ENCODE results near the gene MYCN.
"Not testable (repeated sequence)": the region's sequence is repeated elsewhere in the genome, so short reads cannot be mapped to it uniquely, and the experiment has no call there.

Gene MYCN

DNA sequence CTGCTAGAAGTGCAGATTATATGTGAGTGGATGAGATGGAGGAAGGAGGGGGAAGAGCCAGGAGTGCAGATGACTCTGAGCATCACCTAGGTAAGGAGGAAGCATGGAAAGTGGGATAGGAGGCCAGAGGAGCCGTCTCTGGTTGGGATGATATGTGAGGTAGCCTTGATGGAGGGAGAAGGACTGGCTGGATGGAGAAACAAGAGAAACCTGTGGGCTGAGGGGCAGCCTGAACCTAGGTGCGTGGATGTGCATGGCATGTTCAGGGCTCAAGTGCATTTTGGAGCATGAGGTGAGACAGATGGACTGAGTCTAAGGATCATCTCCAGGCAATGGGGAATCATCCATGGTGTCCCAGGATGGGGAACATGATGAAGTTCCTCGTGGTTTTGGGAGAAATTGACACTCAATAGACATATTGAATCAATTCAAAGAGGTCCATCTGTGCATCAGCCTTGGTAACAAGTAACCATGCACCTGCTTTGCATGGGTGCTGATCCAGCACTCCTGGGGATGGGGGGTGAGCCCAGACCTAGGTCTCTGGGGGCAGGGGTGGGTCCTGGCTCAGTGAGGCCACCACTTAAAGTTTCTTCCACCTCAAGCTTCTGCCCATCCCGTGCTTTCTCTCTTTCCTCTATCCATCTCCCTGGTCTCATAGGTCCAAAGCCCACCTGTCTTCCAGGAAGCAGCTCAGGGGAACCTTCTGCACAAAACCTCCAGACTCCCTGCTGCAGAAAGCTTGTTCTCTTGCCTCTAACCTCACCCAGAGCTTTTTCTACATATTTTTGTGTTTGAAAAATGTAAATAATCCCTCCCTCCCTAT lies 19.2 kb downstream of the MYCN start:
- DNase-seq (ENCODE audit: low read depth), result no peak

DNA sequence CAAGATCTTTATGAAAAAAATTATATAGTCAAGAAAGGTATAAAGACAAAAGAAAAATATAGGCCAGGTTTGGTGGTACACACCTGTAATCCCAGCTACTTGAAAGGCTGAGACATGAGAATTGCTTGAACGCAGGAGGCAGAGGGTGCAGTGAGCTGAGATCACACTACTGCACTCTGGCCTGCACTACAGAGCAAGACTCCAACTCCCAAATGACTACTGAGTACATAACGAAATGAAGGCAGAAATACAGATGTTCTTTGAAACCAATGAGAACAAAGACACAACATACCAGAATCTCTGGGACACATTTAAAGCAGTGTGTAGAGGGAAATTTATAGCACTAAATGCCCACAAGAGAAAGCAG lies 19.8 kb downstream of the MYCN start:
- not testable (repeated sequence) for DNase-seq (ENCODE audit: low read depth)

DNA sequence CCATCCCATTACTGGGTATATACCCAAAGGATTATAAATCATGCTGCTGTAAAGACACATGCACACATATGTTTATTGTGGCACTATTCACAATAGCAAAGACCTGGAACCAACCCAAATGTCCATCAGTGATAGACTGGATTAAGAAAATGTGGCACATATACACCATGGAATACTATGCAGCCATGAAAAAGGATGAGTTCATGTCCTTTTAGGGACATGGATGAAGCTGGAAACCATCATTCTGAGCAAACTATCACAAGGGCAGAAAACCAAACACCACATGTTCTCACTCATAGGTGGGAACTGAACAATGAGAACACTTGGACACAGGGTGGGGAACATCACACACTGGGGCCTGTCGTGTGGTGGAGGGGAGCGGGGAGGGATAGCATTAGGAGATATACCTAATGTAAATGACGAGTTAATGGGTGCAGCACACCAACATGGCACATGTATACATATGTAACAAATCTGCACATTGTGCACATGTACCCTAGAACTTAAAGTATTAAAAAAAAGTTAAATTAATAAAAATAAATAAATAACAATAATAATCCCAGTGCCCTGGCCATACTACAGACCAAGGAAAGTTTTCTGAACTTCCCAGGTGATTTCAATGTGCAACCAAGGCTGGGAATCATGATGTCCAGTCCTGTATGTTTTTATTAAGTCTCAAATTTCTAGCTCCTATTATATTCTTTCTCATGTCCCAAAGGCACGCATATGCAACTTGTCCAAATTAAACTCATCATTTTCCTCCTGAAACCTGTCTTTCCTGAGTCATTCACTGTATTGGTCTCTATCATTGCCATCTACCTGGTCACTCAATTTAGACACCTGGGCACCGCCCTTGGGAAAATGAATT lies 23.0 kb downstream of the MYCN start:
- DNase-seq (ENCODE audit: low read depth), result not testable (repeated sequence)

DNA sequence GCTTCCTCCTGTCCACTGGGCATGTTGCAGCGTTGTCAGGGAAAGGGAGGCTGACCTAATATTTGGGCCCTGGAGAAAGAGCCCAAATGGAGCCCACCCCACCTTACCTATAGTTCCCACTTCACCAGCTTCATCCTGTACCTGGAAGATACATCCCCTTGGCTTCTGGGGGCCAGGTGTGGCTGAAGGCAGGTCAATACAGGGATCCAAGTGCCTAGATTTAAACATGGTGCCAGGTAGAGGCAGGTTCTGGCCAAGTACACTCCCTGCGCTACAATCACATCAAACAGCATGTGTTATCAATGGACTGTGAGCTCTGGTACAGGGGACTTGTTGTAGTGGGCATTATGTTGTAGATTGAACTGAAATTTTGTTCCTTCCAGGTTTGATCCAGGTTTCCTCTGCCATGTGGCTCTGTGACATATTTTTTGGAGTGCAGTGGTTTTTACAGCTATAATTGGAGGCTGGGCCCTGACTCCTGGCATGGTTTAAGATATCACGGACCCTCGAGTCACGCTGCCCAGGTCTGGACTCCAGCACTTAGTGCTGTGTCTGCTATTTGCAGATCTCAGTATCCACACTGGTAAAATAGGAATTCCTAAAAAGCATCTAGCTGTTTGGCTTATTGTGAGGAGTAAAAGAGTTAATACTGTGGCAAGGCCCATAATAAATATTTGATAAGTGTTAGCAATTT lies 23.8 kb downstream of the MYCN start:
- no peak for DNase-seq (ENCODE audit: low read depth)

DNA sequence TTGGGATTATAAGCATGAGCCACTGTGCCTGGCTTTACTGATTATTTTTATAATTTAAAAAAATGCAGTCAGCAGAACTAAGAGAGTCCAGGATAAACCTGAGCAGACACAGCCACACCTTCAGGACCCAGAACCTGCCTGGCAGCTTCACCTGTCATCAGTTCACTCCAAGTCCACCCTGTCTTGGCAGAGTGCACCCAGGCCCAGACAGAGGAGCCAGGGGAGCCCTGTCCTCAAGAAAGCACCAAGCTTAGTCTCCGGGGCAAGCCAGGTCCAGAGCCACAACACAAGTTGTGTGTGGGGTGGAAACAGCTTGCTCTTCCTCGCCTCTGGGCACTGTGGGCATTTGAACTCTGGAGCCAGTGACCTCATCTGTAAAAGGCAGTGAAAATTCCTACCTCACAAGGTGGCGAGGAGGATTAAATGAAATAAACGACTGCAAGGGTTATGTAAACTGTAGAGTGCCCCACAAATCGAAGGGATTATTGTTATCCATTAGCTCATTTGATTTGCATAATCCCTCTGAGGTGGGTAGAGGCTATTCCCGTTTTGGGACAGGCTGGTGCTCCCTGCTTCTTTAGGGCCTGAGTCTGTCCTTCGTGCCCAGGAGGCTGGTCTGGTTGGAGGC lies 24.7 kb downstream of the MYCN start:
- no peak for DNase-seq (ENCODE audit: low read depth)

DNA sequence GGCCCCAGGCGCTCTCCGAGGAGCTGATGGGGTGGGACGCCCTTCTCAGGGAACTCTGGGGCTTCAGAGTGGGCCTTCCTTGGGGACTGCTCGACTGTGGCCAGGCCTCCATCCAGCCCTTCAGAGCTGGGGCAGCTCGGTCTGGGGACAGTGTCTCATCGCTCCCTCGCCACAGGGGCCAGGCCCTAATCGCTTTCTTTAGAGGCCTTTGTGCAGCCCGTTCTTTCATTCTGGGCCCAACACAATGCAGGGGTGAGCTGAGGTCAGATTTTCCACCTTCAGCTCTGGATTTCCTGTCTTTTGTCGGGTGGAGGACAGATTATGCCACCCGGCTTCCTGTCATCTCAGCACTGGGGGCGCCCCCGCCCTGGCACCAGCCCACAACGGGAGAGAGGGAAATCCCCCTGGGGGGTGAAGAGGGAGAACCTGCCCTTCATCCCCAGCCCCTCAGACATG lies 25.2 kb downstream of the MYCN start:
- DNase-seq (ENCODE audit: low read depth), result peak; percentile 18

DNA sequence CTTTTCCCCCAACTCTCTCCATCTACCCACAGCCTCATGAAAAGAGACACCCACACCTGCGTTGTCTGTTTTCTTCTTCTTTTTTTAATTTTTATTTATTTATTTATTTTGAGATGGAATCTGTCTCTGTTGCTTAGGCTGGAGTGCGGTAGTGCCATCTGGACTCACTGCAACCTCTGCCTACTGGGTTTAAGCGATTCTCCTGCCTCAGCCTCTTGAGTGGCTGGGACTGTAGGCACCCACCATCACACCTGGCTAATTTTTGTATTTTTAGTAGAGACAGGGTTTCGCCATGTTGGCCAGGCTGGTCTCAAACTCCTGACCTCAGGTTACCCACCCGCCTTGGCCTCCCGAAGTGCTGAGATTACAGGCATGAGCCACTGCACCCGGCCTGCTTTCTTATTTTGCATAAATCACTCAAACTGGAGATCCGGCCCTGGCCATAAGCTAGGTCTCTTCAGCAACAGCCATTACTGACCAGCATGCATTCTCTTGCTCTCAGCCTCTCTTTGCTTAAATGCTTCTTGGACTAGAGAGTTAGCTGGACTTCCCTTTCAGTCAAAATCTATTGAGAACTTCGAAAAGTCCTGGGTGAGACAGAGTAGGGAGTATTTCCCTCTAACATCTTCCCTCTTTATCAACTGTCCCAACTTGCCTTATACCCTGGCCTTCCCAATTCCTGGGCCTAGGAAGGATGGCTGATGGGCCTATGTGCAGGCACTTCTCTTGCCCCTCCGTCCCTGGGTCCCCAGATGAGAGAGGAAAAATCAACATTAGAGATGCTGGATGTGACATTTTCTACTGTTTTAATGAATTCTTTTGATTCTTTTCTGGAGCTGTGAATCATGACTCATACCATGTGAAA lies 27.3 kb downstream of the MYCN start:
- no peak for DNase-seq (ENCODE audit: low read depth)

DNA sequence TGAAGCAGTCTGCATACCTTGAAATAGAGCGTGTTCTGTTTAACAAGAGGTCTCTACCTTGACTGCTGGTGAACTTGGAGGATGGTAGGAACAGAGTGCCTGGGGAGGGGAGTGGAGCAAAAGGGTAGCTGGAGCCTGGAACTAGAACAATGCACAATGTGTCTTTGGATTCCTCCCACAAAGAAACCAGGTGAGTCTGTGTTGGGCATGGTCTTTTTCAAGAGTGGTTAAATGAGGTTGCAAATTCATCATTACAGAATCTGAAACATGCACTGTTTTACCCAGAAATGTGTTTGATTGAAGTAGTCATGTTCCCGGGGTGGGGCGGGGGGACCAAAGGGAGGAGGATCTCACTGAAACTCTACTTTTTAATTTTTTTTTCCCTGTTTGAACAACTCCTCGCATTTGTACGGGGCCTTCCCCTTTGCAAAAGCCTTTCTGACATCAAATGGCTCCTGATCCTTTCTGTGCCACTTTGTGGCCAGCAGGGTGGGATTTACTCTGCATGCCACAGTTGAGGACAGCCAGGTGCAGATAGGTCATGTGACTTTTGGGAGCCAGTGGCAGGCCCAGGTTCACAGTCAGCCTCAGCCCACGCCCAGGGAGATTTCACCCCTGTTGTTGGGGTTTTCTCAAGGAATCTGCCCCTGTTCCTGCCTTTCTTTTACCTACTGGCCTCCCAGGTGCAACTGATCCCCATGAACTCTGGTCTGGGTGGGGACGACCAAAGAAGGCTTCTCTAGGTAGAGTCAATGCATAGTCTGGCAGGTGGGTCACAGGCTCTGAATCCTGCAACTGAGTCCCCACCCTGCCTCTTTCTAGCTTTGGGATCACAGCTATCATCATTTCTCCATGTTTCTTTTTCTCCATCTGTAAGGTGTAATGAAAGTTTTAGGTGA lies 28.2 kb downstream of the MYCN start:
- DNase-seq (ENCODE audit: low read depth), result no peak

DNA sequence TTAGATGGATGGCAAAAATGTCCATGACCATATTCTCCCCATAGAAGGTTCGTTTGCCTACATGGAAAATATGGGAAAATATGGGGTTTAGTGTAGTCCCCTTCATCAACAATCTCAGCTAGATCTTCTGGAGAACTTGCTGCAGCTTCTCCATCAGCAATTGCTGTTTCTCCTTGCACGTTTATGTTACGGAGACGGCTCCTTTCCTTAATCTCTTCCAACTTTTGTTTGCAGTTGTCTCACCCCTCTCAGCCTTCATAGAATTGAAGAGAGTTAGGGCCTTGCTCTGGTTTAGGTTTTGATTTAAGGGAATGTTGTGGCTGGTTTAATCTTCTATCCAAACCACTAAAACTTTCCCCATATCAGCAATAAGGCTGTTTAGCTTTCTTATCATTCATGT lies 28.9 kb downstream of the MYCN start:
- no peak for DNase-seq (ENCODE audit: low read depth)

DNA sequence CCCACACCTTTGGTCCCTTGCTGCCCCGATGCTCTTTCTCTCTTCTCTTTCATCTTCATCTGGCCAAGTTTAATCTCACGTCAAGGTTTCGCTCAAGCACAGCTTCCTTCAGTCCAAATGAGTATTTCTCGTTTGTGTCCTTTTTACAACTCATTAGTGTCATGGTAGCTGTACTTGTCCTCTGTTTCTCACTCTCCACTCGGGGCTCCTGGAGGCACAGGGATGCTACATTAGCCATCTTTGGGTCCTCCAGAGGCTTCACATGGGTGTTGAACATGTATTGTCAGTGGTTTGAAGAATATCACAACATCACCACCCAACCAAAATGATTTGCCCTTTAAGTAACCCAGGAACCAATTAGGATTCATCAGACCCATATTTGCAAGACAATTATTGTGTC lies 30.4 kb downstream of the MYCN start:
- no peak for DNase-seq (ENCODE audit: low read depth)

DNA sequence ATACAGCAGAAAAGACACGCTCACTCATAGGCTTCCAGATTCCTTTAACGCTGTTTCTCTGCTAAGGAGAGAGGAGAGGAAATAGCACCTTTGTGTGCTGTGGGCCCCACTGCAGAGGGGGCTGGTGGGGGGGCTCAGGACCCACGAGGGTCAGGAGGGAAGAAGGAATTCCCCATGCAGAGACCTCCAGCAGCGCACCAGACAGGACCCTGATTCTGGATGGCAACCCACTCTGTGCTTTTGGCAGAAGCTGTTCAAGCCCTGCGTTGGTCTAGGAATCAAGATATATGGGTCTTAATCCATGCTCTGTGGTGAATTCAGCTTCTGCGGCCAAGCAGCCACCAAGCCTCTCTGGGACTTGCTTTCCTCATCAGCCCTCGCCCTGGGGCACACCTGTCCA lies 31.0 kb downstream of the MYCN start:
- DNase-seq (ENCODE audit: low read depth), result no peak

DNA sequence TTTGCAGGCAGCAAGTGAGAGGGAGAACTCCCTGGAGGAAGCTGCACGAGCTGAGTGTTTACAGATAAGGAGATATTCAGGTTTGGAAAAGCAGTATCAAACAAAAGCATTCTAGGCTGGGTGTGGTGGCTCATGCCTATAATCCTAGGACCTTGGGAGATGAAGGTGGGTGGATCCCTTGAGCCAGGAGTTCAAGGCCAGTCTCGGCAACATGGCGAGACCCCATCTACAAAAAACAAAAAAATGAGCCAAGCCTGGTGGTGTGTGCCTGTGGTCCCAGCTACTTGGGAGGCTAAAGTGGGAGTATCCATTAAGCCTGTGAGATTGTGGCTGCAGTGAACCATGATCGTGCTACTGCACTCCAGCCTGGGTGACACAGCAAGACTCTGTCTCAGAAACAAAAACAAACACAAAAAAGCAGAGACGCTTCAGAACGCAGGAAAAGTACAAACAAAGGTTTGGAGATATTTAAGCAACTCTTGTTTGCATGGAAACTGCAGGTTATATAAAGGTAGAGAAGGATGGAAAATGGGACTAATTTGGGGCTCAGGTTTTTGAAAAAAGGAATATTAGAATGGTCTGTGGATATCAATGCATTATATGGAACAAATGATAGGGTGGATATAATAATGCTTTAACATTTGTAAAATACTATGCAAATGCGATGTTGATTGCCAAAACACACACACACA lies 31.6 kb downstream of the MYCN start:
- no peak for DNase-seq (ENCODE audit: low read depth)

DNA sequence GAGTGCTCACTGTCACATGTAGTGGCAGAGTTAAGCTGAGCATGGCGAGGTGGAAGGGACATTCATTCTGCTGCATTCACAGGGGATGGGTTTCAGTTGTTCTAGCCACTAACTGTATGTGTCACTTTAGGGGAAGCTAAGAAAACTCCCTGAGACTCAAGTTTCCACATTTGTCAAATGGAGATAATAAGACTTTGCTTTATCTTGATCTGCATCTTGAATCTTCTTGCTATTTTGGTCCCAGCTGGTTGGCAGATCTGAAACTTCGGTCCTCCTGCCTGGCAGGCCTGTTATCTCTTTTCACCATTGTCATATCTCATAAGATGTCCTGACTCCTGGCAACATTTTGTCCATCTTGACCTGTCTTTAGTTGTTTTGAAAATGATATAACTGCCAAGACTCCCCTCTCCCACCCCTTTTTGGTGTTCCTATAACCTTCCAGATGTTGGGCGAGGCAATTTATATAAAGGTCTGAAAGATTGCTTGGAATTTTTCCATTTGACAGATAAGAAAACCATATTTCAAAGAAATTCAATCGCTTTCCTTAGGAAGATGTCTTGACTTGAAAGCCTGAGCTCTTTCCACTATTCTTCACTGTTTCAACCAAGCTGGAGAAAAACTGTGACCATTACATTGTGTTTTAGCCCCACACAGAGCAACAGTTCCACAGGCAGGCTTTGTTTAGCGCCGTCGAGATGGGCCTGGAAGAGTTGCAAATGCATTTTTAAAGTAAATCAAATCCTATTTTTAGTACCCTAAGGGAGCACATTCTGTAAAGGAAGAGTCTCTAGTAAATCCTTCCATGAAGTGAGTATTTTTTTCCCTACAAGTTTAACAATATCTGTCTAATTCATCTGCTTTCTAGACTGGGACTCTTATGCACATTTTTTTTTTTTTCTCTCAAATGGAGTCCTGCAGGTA lies 33.4 kb downstream of the MYCN start:
- no peak for DNase-seq (ENCODE audit: low read depth)

DNA sequence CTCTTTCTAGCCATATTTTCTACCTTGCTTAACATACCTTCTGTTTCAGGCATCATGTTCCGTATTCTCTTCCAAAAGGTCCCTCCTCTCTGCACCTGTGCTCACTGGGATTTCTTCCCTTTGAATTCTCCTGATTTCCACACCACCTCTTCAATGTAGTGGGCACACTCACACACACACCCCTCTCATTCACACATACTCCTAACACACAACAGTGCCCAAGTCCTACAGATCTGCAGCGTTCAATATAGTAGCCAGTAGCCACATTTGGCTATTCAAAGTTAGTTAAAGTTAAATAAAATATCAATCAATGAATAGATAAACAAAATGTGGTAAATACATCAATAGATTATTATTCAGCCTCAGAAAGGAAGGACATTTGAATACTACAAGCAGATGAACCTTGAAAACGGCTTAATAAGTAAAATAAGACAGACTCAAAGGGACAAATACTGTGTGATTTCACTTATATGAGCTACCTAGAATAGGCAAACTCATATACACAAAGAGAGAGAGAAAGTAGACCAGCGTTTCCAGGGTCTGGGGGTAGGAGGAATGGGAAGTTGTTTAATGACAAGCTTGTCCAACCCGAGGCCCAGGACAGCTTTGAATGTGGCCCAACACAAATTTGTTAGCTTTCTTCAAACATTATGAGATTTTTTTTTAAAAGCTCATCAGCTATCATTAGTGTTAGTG lies 34.4 kb downstream of the MYCN start:
- DNase-seq (ENCODE audit: low read depth), result no peak

DNA sequence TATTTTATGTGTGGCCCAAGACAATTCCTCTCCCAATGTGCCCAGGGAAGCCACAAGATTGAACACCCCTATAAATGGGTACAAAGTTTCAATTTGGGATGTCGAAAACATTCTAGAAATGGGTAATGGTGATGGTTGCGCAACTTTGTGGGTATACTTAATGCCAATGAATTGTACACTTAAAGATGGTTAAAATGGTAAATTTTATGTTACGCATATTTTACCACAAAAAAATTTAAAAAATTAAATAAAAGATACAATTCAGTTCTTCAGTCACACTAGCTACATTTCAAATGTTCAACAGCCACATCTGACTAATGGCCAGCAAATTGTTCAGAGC lies 34.9 kb downstream of the MYCN start:
- DNase-seq (ENCODE audit: low read depth), result no peak

DNA sequence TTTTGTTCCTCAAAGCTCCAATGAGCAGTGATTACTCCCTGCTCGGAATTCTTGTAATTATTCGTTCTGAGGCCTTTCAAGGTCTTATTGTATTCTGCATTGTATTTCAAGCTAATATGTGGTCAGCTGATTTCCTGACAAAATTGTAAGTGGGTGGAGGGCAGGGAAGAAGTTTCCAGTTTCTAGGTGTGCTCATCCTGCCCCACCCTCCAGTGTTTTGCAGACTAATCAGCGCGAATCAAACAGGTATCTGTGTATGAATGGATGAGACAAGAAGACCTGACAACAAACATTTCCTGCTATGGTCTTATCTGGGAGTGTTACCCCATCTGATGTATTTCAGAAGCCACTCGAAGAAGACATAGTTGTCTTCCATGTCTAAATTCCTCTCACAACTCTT lies 35.3 kb downstream of the MYCN start:
- DNase-seq (ENCODE audit: low read depth), result no peak

DNA sequence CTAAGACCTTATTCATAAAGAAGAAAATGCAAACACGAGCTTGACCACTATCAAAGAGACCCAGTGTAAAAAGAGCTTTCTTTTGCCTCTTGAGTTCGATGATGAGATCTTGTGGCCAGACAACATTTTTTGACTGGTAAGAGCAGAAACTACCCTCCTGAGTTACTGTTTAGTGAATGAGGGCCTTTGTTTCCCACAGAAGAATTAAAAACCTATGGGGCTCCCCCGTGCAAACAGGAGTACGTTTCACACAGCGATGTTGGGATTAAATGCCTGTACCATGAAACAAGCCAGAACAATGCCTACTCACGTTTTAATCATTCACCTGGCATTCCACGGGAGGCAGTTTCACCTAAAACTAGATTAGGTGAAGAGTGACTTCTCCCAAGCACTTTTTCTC lies 36.0 kb downstream of the MYCN start:
- no peak for DNase-seq (ENCODE audit: low read depth)
